CD14-positive monocyte (primary cell): ENCODE measurements around the gene MRPS27. TPM values are rescaled to one million over a fixed set of nuclear protein-coding genes. Genes with fewer than 3 reads are reported as not detected.

Experiments used
- DNase-seq, 3 donors: peaks; one replicate each; pipeline ENCODE4 v3.0.0-alpha.2; 2011 to 2022
- H2AFZ ChIP-seq: 2 replicates; pipeline ENCODE4 v1.6.0; 2012; ENCODE audit warnings: mild to moderate bottlenecking, low read depth, low read length, inconsistent platforms; ENCODE audit not compliant: insufficient read depth, poor library complexity, severe bottlenecking
- H3K27ac ChIP-seq, 2 donors: 1 replicate in 1 of 2; 2 replicates in 1 of 2; pipeline ENCODE4 v1.5.1; 2012 to 2013; ENCODE audit warnings: low read length in 2 of 2, control low read depth in 1 of 2, inconsistent platforms in 1 of 2, low read depth in 1 of 2, mild to moderate bottlenecking in 1 of 2
- H3K27me3 ChIP-seq, 2 donors: one replicate each; pipeline versions ENCODE4 v1.6.0 to v1.6.1; 2011 to 2013; ENCODE audit warnings: low read length in 2 of 2; ENCODE audit not compliant: control insufficient read depth in 2 of 2, insufficient read depth in 2 of 2
- H3K36me3 ChIP-seq, 2 donors: replicated peaks in 1 of 2; 1 replicate in 1 of 2; 2 replicates in 1 of 2; pipeline versions ENCODE4 v1.5.1 to v1.6.1; 2012 to 2013; ENCODE audit warnings: low read length in 2 of 2, control low read depth in 1 of 2, inconsistent platforms in 1 of 2, mild to moderate bottlenecking in 1 of 2; ENCODE audit not compliant: insufficient read depth in 2 of 2, control insufficient read depth in 1 of 2
- H3K4me1 ChIP-seq, 2 donors: 1 replicate in 1 of 2; 2 replicates in 1 of 2; pipeline versions ENCODE4 v1.5.1 to v1.6.1; 2012 to 2013; ENCODE audit warnings: low read length in 2 of 2, control low read depth in 1 of 2, inconsistent platforms in 1 of 2, mild to moderate bottlenecking in 1 of 2, moderate library complexity in 1 of 2; ENCODE audit not compliant: insufficient read depth in 2 of 2, control insufficient read depth in 1 of 2
- H3K4me2 ChIP-seq: replicated peaks from 2 replicates; pipeline ENCODE3; 2012; ENCODE audit warnings: low read length, moderate library complexity, mild to moderate bottlenecking; ENCODE audit not compliant: poor library complexity, severe bottlenecking; ENCODE audit errors: extremely low read depth
- H3K4me3 ChIP-seq, 3 experiments: fragments of 200-600 bp in 1 of 3; sonication (generic) in 1 of 3; replicated peaks in 1 of 3; 1 replicate in 2 of 3; 2 replicates in 1 of 3; pipeline ENCODE4 v1.5.1; 2011 to 2013; ENCODE audit warnings: low read length in 3 of 3, mild to moderate bottlenecking in 3 of 3, control low read depth in 2 of 3, low read depth in 2 of 3, inconsistent platforms in 1 of 3, moderate library complexity in 1 of 3
- H3K79me2 ChIP-seq: 2 replicates; pipeline ENCODE4 v1.6.0; 2012; ENCODE audit warnings: mild to moderate bottlenecking, control low read depth, inconsistent platforms, low read length, moderate library complexity; ENCODE audit not compliant: insufficient read depth
- H3K9ac ChIP-seq: 2 replicates; pipeline ENCODE4 v1.6.0; 2017; ENCODE audit warnings: low read length, mild to moderate bottlenecking; ENCODE audit not compliant: insufficient read depth, poor library complexity, severe bottlenecking
- H3K9me3 ChIP-seq, 2 donors: replicated peaks in 1 of 2; 1 replicate in 1 of 2; 2 replicates in 1 of 2; pipeline versions ENCODE4 v1.5.1 to v1.6.1; 2012 to 2013; ENCODE audit warnings: low read length in 2 of 2, control low read depth in 1 of 2; ENCODE audit not compliant: control insufficient read depth in 1 of 2, insufficient read depth in 1 of 2
- H4K20me1 ChIP-seq: 2 replicates; pipeline ENCODE4 v1.6.0; 2012; ENCODE audit warnings: mild to moderate bottlenecking, low read length, control low read depth, moderate library complexity; ENCODE audit not compliant: insufficient read depth
- H3K27ac Mint-ChIP-seq, 7 donors: one replicate each; pipeline ENCODE4 v1.8.0; 2020; ENCODE audit warnings: mild to moderate bottlenecking in 7 of 7, mixed read lengths in 7 of 7, moderate library complexity in 6 of 7, inconsistent platforms in 2 of 7
- H3K27me3 Mint-ChIP-seq, 3 donors: one replicate each; pipeline ENCODE4 v1.8.0; 2021 to 2022; ENCODE audit warnings: low read depth in 3 of 3, mild to moderate bottlenecking in 3 of 3, mixed read lengths in 3 of 3, moderate library complexity in 3 of 3, inconsistent platforms in 1 of 3
- H3K36me3 Mint-ChIP-seq, 2 donors: one replicate each; pipeline ENCODE4 v1.8.0; 2020; ENCODE audit warnings: mixed read lengths in 2 of 2, inconsistent platforms in 1 of 2, mild to moderate bottlenecking in 1 of 2
- H3K4me1 Mint-ChIP-seq: one replicate; pipeline ENCODE4 v1.8.0; 2020; ENCODE audit warnings: mild to moderate bottlenecking, mixed read lengths
- H3K4me3 Mint-ChIP-seq, 2 donors: one replicate each; pipeline ENCODE4 v1.8.0; 2020; ENCODE audit warnings: mild to moderate bottlenecking in 2 of 2, mixed read lengths in 2 of 2, moderate library complexity in 1 of 2
- H3K9me3 Mint-ChIP-seq, 7 donors: one replicate each; pipeline ENCODE4 v1.8.0; 2020 to 2022; ENCODE audit warnings: mixed read lengths in 7 of 7, mild to moderate bottlenecking in 6 of 7, moderate library complexity in 6 of 7, inconsistent platforms in 2 of 7
- CTCF ChIP-seq: fragments of 200-600 bp; IDR thresholded peaks from one replicate; pipeline ENCODE4 v1.8.0; 2022; ENCODE audit warnings: antibody characterized with exemption, mild to moderate bottlenecking
- WGBS: methylation state at CpG from one replicate; pipeline ENCODE4 v1.1.5; 2013; ENCODE audit warnings: missing lambda C conversion rate; ENCODE audit not compliant: insufficient coverage; 5-methylcytosine and 5-hydroxymethylcytosine counted together
- intact Hi-C, 2 donors: fragments of 100-400 bp; cut with micrococcal nuclease; formaldehyde crosslinking; loops; one replicate each; pipeline versions ENCODE4 v1.15.0 to v1.15.1; 2023
- polyA plus RNA-seq, 3 donors: library from polyadenylated mRNA; depleted of rRNA in 1 of 3; unstranded in 2 of 3; stranded (reverse) in 1 of 3; fragments of 300-500 nt in 2 of 3; fragments of >200 nt in 1 of 3; fragmentation: Illumina TruSeq in 2 of 3; gene quantifications; 1 replicate in 2 of 3; 2 replicates in 1 of 3; pipeline ENCODE4 v1.2.3, GENCODE V29; 2012 to 2021

The MRPS27 gene
- polyA plus RNA-seq, 3 donors, result 13.3 to 19.2 (median 15.3) TPM

DNA sequence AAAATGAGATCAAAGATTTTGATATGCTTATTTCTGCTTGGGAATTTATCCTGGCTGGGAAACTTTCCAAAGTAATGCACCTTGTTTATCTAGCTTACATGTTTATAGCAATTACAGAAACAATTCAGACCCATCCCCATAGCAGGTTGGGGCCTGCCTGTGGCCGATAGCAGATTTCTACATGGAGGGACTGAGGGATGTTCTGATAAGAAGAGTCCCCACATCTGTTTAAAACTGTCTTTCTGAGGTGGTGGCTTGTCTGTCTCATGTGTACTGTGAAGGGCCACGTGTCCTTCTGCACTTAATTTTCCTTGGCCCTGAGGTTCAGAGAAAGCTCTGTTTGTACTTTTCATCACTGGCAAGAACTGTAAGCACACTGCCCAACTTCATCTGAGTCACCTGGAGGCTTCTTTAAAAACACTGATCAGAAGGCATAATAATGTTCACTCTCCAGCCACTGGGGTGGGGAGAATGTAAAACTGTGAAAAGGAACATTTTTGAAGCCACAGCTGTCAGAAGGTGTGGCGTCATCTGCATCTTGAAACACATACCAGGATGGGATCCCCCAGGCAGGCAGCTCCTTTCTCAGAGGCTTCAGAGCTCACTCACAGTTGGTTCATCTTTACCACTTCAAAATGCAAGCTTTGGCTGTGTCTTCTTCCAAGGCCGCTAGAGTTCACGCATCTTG is 132.5 kb downstream of the MRPS27 start:
- peaks cover 0 to 3% of the 10 kb centered on the region in 2 donors for H3K27me3 ChIP-seq
- TF ChIP-seq CTCF, result no peak
- H3K27me3 Mint-ChIP-seq, result peaks cover 3 to 16% (median 8%) of the 10 kb centered on the region in 3 donors
- no peak overlapping the region for H3K27ac ChIP-seq
- H2AFZ ChIP-seq, result no peak overlapping the region
- DNase-seq, result no peak
- H3K9me3 Mint-ChIP-seq, result peaks cover 0 to 1% (median 0%) of the 10 kb centered on the region in 7 donors
- no peaks in the 10 kb centered on the region for H3K9me3 ChIP-seq
- H3K36me3 ChIP-seq, result no peaks in the 10 kb centered on the region
- WGBS, result 97% methylated on average over 4 of the region's 5 CpGs
- no peaks in the 10 kb centered on the region for H3K4me1 Mint-ChIP-seq
- no peaks in the 10 kb centered on the region for H3K79me2 ChIP-seq
- no peaks in the 10 kb centered on the region for H4K20me1 ChIP-seq
- no peaks in the 10 kb centered on the region for H3K4me1 ChIP-seq
- H3K4me3 Mint-ChIP-seq, result no peak overlapping the region
- no peaks in the 10 kb centered on the region for H3K36me3 Mint-ChIP-seq
- H3K27ac Mint-ChIP-seq, result no peak overlapping the region
- H3K9ac ChIP-seq, result no peak overlapping the region
- H3K4me2 ChIP-seq, result no peak overlapping the region
- intact Hi-C loops, result no loop called here
- H3K4me3 ChIP-seq, result no peak overlapping the region

DNA sequence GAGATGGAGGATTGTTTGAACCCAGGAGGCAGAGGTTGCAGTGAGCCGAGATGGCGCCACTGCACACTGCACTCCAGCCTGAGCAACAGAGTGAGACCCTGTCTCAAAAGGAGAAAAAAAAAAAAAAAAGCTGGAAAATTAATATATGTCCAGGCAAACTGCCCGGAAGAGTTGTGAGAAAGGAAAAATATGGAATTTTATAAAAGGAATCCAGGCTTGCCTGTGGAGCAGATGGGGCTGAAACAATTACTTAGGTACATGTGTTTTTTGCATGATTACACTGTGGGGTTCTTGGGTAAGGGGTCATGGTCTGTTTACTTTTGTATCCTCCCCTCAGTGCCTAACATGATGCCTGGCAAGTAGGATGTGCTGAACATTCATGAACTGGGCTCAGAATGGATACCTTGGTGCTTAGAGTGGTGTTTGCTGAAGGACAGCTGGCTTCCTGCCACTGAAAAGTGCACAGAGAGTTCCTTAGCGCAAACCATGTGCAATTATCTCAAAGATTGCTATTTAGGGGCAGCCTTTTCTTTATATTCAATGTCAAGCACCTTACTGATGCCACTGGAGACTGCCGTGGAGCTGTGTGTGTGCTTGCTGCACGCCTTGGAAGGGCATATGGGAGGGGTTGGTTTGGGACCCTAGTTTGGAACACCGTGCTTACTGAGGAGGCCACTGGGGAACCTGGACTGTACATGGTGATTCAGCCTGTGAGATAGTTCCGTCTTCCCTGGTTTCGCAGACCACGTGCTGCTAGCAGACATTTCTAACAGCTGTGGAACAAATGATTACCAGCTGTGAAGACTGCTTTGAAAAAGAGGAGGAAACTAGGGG is 134.3 kb downstream of the MRPS27 start:
- H3K4me1 Mint-ChIP-seq, result no peaks in the 10 kb centered on the region
- 88% methylated on average over 7 of the region's 10 CpGs for WGBS
- no peaks in the 10 kb centered on the region for H3K36me3 Mint-ChIP-seq
- no peak overlapping the region for H3K27ac ChIP-seq
- peaks cover 6 to 14% (median 13%) of the 10 kb centered on the region in 3 donors for H3K27me3 Mint-ChIP-seq
- no peak overlapping the region for H3K4me3 ChIP-seq
- no peak for DNase-seq
- H3K9ac ChIP-seq, result no peak overlapping the region
- no peaks in the 10 kb centered on the region for H3K27me3 ChIP-seq
- no peaks in the 10 kb centered on the region for H3K79me2 ChIP-seq
- H3K9me3 ChIP-seq, result no peaks in the 10 kb centered on the region
- H3K27ac Mint-ChIP-seq, result no peak overlapping the region
- H3K4me1 ChIP-seq, result no peaks in the 10 kb centered on the region
- no peak overlapping the region for H3K4me3 Mint-ChIP-seq
- peaks cover 0 to 2% (median 0%) of the 10 kb centered on the region in 7 donors for H3K9me3 Mint-ChIP-seq
- no peak for TF ChIP-seq CTCF
- H3K36me3 ChIP-seq, result no peaks in the 10 kb centered on the region
- no peak overlapping the region for H2AFZ ChIP-seq
- H4K20me1 ChIP-seq, result no peaks in the 10 kb centered on the region
- no peak overlapping the region for H3K4me2 ChIP-seq
- intact Hi-C loops, result no loop called here
